Renal cortical epithelial cell (primary cell): Measurements from ENCODE around the gene CTNNA2. TPM values are rescaled to one million over a fixed set of nuclear protein-coding genes. Genes with fewer than 3 reads are reported as not detected.

ENCODE experiments used
- DNase-seq: peaks from one replicate; pipeline ENCODE4 v3.0.0-alpha.2; 2011; ENCODE audit warnings: low read depth
- total RNA-seq: library from RNA; depleted of rRNA; stranded (reverse); fragments of >200 nt; gene quantifications from 2 replicates; pipeline ENCODE4 v1.2.3, GENCODE V29; 2014

CTNNA2 gene
- total RNA-seq, result 0.35 TPM in 1 of 2 replicates, not detected in the other

GRCh38 chr2:79512442-79513401 is at the start of gene CTNNA2:
Gene CTNNA2 (plus strand): TSS chr2:79513051.
- DNase-seq, result peak; percentile 1

GRCh38 chr2:79487399-79487798 is 25.5 kb upstream of the CTNNA2 start:
- no peak for DNase-seq

GRCh38 chr2:79511320-79511951 is 1.4 kb upstream of the CTNNA2 start:
- peak; percentile 55 for DNase-seq

DNA sequence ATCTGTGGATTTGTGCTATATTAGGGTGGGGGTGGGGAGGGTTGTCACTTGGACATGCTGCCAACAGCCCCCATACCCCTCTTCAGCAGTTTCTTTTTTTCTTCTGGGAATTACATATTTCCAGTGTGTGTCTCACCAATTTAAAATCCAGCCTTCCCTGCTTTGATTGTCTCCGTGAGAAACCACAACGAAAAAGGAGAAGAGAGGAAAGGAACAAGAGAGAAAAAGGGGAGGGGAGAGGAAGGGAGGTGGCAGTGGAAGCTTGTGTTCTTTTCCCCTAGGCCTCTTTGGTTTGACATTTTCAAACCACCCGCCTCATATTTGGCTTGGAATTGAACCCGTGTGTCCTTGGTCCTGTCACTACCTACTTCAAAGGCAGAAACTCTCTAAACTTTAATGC is 860 bp downstream of the CTNNA2 start:
- DNase-seq, result no peak

- no peak for DNase-seq
These were observed 16.8 kb downstream of the CTNNA2 start for GRCh38 chr2:79529636-79530035.

GRCh38 chr2:79530443-79530842 is 17.6 kb downstream of the CTNNA2 start:
- DNase-seq, result peak; percentile 2

DNA sequence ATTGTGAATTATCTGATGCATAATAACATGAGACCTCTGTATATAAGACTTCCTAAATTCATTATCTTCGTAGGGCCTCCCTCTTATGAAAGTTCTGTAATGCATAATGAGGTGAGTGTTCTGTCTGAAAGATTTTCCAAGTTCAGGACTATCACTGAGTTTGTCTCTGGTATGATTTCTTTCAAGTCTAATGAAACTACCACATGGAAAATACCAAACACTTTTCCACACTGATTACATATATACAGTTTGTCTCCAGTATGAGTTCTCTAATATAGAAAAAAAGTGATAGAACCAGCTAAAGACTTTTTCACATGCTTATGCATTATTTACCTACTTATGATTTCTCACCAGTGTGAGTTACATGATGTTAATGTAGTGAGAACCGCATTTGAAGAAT is 34.7 kb downstream of the CTNNA2 start:
- DNase-seq, result no peak

- no peak for DNase-seq
These were observed 39.8 kb downstream of the CTNNA2 start for GRCh38 chr2:79552653-79553052.

- no peak for DNase-seq
These were observed 42.0 kb downstream of the CTNNA2 start for GRCh38 chr2:79554899-79555298.

- DNase-seq, result no peak
These were observed 51.2 kb downstream of the CTNNA2 start for GRCh38 chr2:79564065-79564464.

DNA sequence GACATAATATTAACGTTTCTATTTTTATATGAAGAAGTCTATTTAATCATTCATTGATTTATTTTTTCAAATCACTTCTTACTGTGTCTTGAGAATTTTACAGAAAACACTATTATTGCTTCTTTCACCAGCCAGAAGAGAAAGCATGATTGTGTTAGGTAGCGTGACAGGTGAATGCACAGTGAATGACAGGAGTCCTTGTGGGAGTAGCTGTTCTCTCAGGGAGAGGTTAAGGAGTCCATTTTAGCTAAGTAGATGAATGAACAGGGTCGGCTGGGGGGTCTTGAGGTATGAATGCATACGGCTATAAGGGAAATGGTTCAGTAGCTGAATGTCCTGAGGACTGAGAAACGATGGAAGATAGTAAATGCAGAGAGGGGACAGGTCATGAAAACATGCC is 56.2 kb downstream of the CTNNA2 start:
- no peak for DNase-seq

DNA sequence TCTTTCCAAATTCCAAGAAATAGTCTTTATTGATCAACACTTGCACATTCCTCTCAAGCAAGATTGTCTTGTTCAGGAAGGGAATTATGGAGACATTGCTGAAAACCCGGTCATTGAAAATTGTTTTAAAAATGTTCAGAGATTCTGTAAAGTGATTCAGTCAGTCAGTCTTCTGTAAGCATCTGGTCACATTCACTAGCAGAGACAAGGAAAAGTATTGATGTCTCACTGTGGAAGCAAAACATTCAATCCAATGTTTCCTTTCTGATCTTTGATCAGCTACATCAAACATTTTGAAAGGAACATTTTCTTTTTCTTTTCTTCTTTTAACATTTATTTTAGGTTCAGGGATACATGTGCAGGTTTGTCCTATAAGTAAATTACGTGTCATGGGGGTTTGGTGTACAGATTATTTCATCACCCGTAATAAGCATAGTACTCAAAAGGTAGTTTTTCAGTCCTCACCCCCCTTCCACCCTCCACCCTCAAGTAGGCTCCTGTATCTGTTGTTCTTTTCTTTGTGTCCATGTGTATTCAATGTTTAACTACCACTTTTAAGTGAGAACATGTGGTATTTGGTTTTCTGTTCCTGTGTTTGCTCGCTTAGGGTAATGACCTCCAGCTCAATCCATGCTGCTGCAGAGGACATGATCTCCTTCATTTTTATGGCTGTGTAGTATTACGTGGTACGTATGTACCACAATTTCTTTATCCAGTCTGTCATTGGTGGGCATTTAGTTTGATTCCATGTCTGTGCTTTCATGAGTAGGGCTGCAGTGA is 61.2 kb downstream of the CTNNA2 start:
- no peak for DNase-seq

DNA sequence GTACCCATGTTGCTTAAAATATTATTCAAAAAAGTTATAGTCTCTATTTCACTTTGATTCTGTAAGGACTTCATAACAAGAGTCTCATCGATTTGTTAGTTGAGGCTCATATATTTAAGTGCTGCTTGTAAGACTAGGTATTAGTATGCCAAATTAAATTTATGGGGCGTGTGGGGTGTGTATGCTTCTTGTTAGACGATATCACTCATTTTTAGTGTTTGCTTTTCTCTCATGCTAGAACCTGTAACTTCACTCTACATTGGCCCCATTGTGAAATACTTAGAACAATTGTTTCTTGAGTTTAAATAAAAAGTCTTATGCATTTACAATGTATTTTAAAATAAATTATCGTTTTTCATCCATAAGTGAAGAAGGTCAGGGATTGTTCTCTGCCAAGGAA is 63.6 kb downstream of the CTNNA2 start:
- DNase-seq, result peak; percentile 2

GRCh38 chr2:79578952-79579351 is 66.1 kb downstream of the CTNNA2 start:
- DNase-seq, result no peak

GRCh38 chr2:79580175-79580574 is 67.3 kb downstream of the CTNNA2 start:
- no peak for DNase-seq

GRCh38 chr2:79585701-79586433 is 73.0 kb downstream of the CTNNA2 start:
- peak; percentile 60 for DNase-seq

DNA sequence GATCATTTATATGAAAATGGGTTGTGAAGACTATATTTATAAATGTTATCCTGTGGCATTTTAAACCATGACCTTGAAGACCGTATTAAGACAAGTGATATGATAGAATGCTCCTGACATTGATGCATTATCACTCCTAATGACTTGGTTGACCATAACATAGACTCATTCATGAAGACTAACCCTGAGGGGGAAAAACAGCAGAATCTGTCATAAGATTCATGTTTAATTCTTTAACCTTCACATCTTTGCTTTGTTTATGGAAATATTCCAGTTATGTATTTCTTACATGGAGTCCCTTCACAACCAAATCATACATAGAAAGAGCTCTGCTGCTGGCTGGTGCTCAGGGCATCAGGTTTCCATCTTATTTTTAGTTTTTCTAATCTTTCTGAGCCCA is 78.4 kb downstream of the CTNNA2 start:
- DNase-seq, result no peak

- no peak for DNase-seq
These were observed 80.5 kb downstream of the CTNNA2 start for GRCh38 chr2:79593237-79593867.

DNA sequence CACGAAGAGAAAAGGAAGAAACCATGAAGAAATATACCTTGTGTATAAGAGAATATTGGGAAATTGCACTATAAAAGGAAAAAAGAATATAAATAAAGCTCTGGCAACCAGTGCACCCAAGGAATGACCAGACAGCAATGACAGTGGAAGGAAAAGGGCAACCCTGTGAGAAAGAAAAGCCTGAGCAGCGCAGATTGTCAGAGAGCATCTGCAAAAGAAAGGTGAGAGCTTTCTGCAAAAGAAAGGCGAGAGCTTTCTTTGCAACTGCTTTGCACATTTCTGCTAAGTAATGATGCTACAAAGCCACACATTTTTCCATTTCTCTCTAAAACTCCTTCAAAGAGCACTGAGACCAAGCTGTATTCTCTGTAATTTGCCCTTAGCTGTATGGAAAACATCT is 83.6 kb downstream of the CTNNA2 start:
- DNase-seq, result no peak

GRCh38 chr2:79604748-79605147 is 91.9 kb downstream of the CTNNA2 start:
- no peak for DNase-seq

DNA sequence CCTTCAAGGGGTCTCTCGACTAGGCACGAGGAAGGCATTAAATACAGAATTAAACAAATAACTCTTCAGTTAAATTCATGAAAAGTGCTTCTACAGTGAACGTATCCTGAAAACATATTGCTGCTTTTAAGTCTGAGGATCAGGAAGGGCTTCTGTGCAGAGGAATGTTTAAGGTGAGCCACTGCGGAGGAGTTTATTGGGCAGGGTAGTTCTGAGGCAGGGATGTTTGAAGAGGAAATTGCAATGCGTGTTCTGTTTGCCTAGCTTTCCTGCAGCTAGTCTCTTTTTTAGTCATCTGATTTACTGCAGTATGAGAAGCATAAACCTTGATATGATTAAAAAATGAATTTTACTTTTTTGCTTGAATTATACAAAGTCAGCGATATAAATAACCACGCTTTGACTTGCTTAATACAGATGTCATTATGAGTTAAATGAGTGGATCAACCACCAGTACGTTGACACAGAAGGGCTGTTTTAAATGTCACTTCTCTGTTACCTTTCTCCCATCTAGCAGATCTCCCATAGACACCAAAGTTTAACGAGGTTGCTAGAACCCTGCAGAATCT is 98.7 kb downstream of the CTNNA2 start:
- DNase-seq, result no peak
